Measurements from ENCODE around the gene PRDM8.

The PRDM8 gene

GRCh38 chr4:80195441-80196140, 1.7 kb upstream of the PRDM8 start:
- peaks cover 100% of the 10 kb centered on the region for H3K27me3 Mint-ChIP-seq (ENCODE audit: low read depth, poor library complexity)
- no peak for DNase-seq
- no peaks in the 10 kb centered on the region for H3K9me3 Mint-ChIP-seq
- no peaks in the 10 kb centered on the region for H3K36me3 Mint-ChIP-seq (ENCODE audit: low read depth)
- no peak for TF ChIP-seq CTCF (IDR thresholded peaks at IDR 0.05)
- no peak overlapping the region for H3K4me3 Mint-ChIP-seq
- H3K27ac Mint-ChIP-seq: no peak overlapping the region
- peaks cover 28% of the 10 kb centered on the region for H3K4me1 Mint-ChIP-seq

GRCh38 chr4:80196259-80196921, 913 bp upstream of the PRDM8 start:
- H3K27me3 Mint-ChIP-seq (ENCODE audit: low read depth, poor library complexity): peaks cover 100% of the 10 kb centered on the region
- H3K4me1 Mint-ChIP-seq: peaks cover 31% of the 10 kb centered on the region
- H3K9me3 Mint-ChIP-seq: no peaks in the 10 kb centered on the region
- H3K4me3 Mint-ChIP-seq: peak overlapping the region; percentile 44
- TF ChIP-seq CTCF (IDR thresholded peaks at IDR 0.05): no peak
- DNase-seq: no peak
- H3K27ac Mint-ChIP-seq: no peak overlapping the region
- no peaks in the 10 kb centered on the region for H3K36me3 Mint-ChIP-seq (ENCODE audit: low read depth)

GRCh38 chr4:80197601-80198440, 518 bp downstream of the PRDM8 start:
- H3K4me1 Mint-ChIP-seq: peaks cover 36% of the 10 kb centered on the region
- H3K9me3 Mint-ChIP-seq: no peaks in the 10 kb centered on the region
- H3K27me3 Mint-ChIP-seq (ENCODE audit: low read depth, poor library complexity): peaks cover 98% of the 10 kb centered on the region
- no peaks in the 10 kb centered on the region for H3K36me3 Mint-ChIP-seq (ENCODE audit: low read depth)
- no peak overlapping the region for H3K27ac Mint-ChIP-seq
- no peak for TF ChIP-seq CTCF (IDR thresholded peaks at IDR 0.05)
- peak overlapping the region; percentile 49 for H3K4me3 Mint-ChIP-seq
- DNase-seq: peak; percentile 52

GRCh38 chr4:80198441-80198837, 1.1 kb downstream of the PRDM8 start:
- Mint-ChIP-seq H3K4me1 (peaks cover 36% of the 10 kb centered on the region), H3K4me3 (peak overlapping the region; percentile 10), H3K27ac (no peak overlapping the region)

GRCh38 chr4:80199004-80199560, 1.8 kb downstream of the PRDM8 start:
- Mint-ChIP-seq H3K27me3 (ENCODE audit: low read depth, poor library complexity) (peaks cover 98% of the 10 kb centered on the region), H3K4me1 (peaks cover 36% of the 10 kb centered on the region), H3K4me3 (no peak overlapping the region), H3K9me3 (no peaks in the 10 kb centered on the region), H3K27ac (no peak overlapping the region), H3K36me3 (ENCODE audit: low read depth) (no peaks in the 10 kb centered on the region)
- no peak for TF ChIP-seq CTCF (IDR thresholded peaks at IDR 0.05)
- DNase-seq: no peak

More at GRCh38 chr4:80198441-80198837, 1.1 kb downstream of the PRDM8 start:
- TF ChIP-seq CTCF (IDR thresholded peaks at IDR 0.05): no peak
- Mint-ChIP-seq H3K9me3 (no peaks in the 10 kb centered on the region), H3K36me3 (ENCODE audit: low read depth) (no peaks in the 10 kb centered on the region), H3K27me3 (ENCODE audit: low read depth, poor library complexity) (peaks cover 98% of the 10 kb centered on the region)
- DNase-seq: no peak

All from nephron progenitor cell (in vitro differentiated cells).